Measurements from ENCODE around the gene BLM.
"Not testable (repeated sequence)": the region's sequence is repeated elsewhere in the genome, so short reads cannot be mapped to it uniquely, and the experiment has no call there.

The BLM gene

DNA sequence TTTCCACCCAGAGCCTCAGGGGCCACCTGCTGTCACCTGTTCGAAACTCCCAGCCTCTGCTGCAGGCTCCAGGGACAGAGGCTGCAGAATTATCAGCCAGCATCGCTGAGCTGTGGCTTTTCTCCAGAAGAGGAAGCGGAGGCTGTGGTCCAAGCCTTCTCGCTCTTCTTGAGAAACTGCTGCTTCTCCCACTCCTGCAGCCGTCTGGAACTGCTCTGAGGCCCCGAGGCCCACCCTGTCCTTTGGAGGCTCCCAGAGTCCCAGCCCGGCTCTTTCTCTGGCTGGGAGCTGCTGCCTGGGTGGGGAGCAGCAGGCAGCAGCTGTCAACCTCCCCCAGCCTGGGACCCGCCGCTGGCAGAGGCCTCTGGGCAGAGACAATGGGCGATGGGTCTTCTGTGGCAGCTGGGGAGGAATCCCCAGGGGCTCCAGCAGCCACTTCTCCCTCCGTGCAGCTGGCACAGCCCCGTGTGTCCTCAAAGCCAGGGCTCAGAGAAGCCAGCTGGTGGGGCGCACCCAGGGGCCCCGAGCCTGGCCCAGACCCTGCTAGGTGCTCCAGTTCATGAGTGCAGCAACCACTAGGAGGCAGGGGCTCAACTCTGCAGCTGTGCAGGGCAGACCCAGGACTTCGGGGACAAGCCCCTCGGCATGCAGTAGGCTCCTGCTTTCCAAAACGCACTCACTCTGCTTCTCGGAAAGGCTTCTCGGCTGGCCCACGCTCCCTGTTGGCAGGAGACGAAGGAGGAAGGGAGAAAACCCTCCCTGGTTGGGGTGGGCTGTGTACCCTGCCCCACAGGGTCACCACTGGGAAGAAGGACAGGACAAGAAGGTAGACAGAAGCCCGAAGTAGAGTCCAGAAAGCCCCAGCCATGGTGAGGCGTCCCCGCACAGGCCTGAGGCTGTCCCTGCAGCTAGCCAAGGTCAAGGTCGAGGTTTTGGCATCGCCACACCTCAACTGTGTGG is 101.4 kb downstream of the BLM start:
- in situ Hi-C loops (cut with MboI; ENCODE audit: low sequenced_read_pairs), result no loop called here

DNA sequence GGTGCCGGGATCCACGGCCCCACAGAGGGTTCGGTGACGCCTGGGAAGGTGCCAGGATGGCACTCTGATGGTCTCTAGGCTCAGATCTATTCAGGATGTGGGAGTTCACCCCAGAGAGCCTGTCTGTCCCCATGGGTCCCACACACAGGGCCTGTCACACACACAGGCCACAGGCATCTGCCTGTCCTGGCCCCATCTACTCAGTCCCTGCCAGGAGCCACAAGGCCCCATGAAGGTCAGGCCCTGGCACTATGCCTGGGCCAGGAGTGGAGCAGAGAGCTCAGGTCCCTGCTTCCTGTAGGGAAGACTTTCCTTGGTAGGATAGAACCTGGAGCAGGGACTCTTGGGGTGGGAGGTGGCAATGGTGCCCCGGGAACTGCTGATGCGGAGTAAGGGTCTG is 102.2 kb downstream of the BLM start:
- in situ Hi-C loops (cut with MboI; ENCODE audit: low sequenced_read_pairs), result no loop called here

DNA sequence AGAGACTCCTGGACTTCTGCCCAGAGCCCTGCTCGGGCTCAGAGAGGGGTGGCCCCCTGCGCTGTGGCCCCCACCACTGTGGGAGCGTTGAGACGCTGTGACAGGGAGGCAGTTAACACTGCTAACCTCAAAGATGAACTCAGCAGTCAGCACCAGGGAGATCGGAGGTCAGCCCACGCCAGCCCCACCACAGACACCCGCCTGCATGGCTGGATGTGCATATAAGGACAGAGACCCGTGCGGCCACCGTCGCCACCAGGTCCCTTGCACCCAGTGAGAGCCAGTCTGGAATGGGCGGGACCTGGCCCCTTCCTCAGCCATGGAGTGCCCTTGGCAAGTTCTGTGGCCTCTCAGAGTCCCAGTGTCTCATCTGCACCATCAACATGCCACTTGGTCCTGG is 102.7 kb downstream of the BLM start:
- in situ Hi-C loops (cut with MboI; ENCODE audit: low sequenced_read_pairs), result no loop called here

DNA sequence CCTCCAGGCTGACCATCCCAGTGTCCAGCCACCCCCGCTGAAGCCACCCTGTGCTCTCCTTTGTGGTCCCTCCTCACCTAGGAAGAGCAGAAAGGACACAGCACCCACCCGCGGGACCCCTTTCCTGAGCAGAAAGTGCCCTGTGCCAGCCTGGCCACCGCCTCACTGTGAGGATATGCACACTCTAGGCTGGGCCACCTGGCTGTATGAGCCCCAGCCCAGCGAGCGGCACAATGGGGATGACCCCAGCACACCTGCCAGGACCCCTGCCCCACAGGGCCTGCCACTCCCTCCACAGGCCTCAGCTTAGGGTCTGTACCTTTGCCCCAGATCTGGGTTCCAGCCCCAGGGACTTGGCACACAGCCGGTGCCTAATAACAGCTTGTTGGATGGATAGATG is 103.3 kb downstream of the BLM start:
- in situ Hi-C loops (cut with MboI; ENCODE audit: low sequenced_read_pairs), result no loop called here

DNA sequence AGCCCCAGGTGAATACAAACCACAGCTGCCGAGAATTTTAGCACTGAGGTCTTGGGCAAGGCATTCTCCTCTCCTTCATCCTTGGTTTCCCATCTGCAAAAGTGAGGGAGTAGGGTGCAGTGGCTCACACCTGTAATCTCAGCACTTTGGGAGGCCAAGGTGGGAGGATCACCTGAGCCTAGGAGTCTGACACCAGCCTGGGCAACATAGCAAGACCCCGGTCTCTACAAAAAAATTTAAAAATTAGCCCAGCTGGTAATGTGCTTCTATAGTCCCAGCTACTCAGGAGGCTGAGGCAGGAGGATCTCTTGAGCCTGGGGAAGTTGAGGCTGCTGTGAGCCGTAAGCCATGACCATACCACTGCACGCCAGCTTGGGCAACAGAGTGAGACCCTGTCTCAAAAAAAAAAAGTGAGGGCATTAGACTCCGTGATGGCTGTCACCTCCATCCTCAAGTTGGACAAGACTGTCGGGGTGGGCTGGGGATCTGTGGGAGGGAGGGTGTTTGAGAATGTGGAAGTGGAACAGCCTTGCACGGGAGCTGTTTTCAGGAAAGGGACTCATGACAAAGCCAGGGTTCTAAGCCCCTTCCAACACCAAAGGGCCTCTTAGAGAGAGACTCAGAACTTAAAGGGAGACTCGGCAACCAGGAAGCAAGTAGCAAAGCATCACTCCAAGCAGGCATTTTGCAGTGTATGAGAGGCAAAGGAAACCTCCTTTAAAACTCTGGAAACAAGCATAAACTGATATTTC is 105.2 kb downstream of the BLM start:
- in situ Hi-C loops (cut with MboI; ENCODE audit: low sequenced_read_pairs), result no loop called here

DNA sequence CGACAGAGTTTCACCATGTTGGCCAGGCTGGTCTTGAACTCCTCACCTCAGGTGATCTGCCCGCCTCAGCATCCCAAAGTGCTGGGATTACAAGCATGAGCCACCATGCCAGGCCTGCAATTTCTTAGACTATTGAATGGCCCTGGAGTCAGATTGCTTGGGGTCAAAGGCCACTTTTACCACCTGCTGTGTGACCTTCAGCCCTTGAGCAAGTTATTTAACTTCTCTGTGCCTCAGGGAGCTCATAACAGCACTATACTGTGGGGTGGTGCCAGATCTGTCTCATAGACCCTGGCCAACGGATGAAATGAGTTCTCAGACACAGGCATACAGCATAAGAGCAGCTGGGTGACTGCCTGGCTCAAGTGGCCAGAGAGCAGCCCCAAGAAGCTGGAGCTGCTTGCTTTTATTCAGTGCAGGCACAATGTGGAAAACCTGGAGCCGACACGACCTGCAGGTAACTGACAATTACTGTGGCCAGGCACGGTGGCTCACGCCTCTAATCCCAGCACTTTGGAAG is 106.4 kb downstream of the BLM start:
- in situ Hi-C loops (cut with MboI; ENCODE audit: low sequenced_read_pairs), result no loop called here

DNA sequence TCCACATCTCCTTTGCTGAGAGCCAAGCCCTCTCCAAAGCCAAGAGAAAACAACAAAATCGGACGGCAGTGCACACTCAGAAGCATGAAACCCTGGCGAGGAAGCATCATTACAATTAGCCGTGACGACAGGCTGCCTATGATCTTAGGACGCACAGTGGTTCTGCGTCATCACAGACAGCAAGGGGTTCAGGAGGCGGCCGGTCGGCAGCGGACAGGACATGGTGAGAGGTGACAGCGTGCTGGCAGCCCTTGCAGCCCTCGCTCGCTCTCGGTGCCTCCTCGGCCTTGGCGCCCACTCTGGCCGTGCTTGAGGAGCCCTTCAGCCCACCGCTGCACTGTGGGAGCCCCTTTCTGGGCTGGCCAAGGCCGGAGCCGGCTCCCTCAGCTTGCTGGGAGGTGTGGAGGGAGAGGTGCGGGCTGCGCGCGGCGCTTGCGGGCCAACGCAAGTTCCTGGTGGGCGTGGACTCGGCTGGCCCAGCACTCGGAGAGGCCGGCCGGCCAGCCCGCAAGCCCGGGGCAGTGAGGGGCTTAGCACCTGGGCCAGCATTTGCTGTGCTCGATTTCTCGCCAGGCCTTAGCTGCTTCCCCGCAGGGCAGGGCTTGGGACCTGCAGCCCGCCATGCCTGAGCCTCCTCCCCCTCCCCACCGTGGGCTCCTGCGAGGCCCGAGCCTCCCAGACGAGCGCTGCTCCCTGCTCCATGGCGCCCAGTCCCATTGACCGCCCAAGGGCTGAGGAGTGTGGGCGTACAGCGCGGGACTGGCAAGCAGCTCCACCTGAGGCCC is 108.2 kb downstream of the BLM start:
- in situ Hi-C loops (cut with MboI; ENCODE audit: low sequenced_read_pairs), result not testable (repeated sequence)

DNA sequence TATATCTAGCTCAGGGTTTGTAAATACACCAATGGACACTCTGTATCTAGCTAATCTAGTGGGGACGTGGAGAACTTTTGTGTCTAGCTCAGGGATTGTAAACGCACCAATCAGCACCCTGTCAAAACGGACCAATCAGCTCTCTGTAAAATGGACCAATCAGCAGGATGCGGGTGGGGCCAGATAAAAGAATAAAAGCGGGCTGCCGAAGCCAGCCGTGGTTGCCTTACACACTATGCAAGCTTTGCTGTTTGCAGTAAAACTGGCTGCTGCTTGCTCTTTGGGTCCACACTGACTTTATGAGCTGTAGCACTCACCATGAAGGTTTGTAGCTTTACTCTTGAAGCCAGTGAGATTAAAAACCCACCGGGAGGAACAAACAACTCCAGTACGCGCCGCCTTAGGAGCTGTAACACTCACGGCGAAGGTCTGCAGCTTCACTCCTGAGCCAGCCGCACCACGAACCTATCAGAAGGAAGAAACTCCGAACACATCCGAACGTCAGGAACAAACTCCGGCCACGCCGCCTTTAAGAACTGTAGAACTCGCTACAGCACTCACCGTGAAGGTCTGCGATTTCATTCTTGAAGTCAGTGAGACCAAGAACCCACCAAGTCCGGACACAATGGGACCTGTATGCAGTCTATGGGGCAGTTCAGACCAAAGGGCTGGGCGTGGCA is 109.2 kb downstream of the BLM start:
- in situ Hi-C loops (cut with MboI; ENCODE audit: low sequenced_read_pairs), result not testable (repeated sequence)

DNA sequence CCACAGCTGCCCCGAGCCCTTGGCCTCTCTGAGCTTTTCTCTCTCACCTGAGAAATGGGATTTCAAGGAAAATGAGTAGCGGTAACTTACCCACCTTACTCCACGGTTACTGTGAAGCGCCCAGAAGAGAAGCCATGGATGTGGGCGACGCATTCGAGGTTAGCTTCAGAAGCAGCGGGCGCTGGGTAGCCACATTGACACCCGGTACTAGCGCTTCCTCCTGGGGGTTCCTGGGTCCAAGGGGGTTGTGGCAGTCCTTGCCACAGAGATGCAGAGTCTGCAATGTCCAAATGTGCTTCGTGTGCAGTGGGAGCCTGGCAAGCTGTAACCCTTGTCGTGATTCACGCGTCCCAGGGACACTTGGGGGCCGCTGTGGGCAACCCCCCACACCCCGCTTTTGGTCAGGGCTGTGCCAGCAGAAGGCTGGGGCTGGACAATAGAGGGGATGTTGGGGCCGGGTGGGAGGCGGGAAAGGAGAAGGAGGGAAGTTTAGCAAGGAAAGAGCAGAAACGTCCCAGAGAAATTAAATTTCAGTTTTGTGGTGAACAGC is 109.8 kb downstream of the BLM start:
- in situ Hi-C loops (cut with MboI; ENCODE audit: low sequenced_read_pairs), result no loop called here

DNA sequence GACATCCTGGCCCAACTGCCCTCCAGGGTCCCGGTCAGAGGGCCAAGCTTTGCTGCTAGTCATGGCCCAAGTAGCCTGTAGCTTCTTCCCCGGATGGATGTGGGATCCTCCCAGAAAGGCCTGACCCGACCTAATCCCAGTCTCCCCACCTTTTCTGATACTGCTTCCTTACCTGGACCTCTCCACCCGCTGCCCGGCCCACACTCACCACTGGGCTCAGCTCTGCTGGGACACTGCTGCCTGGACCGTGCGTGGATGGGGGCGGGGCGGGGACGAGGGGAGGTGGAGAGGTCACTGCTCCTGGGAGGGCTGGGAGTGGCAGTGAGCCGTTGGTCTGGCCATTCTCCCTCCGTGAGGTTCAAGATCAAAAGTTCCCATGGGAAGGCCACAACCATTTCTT is 111.0 kb downstream of the BLM start:
- in situ Hi-C loops (cut with MboI; ENCODE audit: low sequenced_read_pairs), result no loop called here

DNA sequence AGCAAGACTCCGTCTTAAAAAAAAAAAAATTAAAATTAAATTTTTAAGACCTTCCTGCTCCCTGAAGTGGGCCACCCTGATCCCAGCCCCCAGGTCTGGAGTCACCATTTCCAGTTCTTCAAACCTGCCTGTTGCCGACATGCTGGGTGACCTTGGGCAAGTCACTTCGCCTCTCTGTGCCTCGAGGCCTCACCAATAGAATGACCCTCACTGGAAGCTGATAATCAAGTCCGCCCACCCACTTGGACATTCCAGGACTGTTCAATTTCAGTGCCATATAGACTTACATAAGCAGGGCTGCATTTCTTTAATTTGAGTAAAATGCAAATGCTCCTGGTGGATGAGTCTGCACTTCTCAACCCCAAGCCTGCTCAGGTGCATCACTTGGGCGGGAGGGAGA is 112.0 kb downstream of the BLM start:
- in situ Hi-C loops (cut with MboI; ENCODE audit: low sequenced_read_pairs), result no loop called here

DNA sequence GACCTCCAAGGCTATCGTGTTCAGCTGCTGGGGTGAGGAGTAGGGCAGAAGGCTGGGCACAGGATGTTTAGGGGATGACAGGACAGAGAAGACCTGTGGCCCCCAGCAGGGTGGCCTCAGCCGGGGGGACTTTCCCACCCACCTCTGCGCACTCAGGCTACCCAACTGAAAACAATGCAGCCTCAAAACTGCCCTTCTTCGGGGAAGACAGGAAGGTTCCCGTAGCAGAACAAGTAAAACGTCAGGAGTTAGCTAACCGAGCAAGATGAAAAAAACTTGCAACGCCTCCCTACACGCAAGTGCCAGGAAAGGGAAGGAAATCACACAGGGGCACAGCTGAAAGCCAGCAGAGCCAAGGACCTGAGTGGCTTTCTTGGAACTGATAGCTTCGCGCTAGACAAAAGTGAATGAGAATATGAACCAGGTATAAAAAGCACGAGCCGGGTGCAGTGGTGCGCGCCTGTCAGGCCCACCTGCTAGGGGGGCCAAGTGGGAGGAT is 112.8 kb downstream of the BLM start:
- in situ Hi-C loops (cut with MboI; ENCODE audit: low sequenced_read_pairs), result no loop called here

DNA sequence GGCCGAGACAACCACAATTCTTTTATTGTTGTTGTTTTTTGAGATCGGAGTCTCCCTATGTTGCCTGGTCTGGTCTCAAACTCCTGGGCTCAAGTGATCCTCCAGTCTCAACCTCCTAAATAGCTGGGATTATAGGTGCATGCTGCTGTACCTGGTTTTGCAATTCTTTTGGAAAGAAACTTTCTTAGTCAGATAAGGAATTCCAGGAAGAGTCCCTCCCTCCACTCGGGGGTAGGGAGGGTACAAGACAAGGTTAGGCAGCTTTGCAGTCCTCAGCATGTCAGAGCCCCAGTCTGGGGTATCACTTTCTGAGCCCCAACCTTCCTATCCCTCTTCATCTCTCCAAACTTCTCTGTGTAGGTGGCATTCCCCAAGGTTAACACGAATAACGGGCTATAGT is 117.5 kb downstream of the BLM start:
- in situ Hi-C loops (cut with MboI; ENCODE audit: low sequenced_read_pairs), result no loop called here

DNA sequence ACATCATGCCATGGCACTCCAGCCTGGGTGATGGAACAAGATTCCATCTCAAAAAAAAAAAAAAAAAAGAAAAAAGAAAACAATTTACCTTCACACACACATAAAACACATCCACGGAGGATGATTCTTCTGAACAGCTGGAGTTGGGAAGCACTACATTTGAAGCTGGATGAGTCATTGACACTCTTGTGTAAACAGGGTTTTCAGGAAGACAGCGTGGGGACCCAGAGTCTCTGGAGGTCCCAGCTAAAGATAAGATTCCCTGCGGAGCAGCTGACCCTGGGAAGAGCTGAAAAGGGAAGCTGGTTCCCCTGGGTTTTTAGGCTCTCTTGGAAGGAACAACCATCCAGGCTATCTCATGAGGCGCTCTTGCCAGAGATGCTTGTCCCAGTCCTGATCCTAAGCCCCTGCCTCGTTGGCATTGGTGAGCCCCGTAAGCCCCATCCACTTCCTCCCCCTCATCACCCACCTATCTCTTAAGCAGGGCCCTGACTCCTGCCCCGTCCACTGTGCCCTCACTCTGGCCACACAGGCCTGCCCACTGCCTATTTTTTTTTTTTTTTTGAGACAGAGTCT is 119.2 kb downstream of the BLM start:
- in situ Hi-C loops (cut with MboI; ENCODE audit: low sequenced_read_pairs), result no loop called here

DNA sequence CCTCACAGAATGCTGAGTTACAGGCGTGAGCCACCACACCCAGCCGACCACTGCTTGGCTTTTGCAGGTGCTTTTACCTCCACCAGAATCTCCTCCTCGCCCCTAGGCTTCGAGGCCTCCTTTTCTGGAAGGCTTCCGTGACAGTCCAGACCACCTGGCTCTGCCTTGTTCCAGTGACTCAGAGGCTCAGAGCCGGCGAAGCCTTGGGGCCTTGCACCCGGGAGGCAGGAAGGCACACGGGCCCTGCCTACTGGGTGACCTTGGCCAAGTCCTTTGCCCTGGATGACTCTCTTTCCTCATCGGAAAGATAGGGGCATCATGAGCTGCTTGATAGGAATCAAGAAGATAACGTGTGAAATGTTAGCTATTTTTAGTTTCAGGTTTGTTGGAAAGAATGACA is 119.9 kb downstream of the BLM start:
- in situ Hi-C loops (cut with MboI; ENCODE audit: low sequenced_read_pairs), result no loop called here

DNA sequence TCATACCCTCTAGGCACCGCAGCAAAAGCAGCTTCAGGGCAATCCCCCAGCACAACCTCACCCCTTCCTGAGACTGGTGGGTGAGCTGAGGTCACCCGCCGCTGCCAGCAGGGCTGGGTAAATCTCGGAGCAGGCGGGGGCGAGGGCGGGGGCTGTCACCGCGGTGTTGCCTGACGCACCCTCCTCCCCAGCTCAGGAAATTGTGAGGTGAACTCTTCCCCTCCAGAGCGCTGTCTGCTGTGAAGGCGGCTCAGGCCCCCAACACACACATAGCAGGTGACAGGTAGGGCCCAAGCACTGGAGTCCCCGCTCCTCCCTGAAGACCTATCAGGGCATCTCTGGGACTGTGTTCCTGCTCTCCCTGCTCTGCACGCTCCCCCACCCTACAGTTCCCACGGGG is 121.0 kb downstream of the BLM start:
- in situ Hi-C loops (cut with MboI; ENCODE audit: low sequenced_read_pairs), result no loop called here

DNA sequence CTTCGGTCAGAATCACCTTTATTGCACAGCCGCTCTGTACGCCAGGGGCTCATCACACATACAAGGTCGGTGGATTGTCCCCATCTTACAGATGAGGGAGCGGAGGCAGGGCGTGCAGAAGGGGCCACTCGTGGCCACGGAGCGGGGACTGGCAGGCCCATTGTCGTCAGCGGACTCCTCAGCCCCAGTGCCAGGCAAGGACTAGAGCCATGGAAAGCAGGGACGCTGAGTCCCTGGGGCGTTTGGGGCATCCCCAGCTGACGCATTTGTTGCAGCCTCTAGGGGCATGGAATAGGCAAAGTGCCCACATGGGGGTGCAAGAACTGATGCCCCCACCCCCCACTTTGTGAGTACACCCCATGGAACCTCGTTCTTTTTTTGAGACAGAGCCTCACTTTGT is 121.4 kb downstream of the BLM start:
- in situ Hi-C loops (cut with MboI; ENCODE audit: low sequenced_read_pairs), result no loop called here

DNA sequence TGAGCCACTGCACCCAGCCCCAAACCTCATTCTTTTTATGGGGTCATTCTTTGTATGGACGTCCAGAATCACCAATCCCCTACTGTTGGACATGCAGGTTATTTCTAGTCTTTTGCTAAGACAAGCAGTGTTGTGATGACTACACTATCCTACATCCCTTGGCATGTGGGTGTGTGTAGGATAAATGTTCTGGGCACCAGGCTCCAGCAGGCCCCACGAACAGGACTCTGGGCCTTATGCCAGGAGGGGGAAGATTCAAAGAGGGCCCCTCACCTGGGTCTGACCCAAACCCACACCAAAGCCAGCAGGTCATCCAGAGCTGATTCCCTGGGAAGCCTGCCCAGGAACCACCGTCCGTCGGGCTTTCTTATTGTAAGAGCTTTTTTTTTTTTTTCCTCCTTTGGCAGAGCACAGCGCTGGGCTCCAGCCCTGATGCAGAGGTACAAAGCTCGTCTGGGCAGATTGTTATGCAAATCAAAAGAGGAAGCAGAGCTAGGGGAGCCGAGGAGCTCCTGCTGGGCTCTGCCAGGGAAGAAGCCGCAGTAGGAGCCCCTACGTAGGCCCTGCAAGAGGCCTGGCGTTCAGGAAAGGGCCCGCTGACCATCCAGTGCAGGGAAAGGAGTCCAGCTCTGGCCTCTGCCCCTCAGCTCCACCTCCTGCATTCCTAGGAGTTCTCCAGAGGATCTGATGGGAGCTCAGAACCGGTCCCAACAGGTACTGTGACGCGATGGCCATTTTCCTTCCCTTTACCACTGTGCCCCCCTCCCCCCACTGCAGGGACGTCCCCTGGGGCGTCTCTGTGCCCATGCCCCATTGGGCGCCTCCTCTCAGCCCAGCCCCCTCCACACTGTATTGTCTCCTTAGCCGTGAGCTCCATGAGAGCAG is 122.3 kb downstream of the BLM start:
- in situ Hi-C loops (cut with MboI; ENCODE audit: low sequenced_read_pairs), result no loop called here
